HepG2 (cell line): ENCODE data around the gene MBTD1. TPM values are rescaled to one million over a fixed set of nuclear protein-coding genes. Genes with fewer than 3 reads are reported as not detected.

Experiments used
- DR1 ChIP-seq: sonication (generic); formaldehyde crosslinking; IDR thresholded peaks from 2 replicates; pipeline ENCODE4 v1.8.0; 2021; ENCODE audit warnings: mild to moderate bottlenecking, missing genetic modification reagents, inconsistent platforms
- EED ChIP-seq: sonication (generic); formaldehyde crosslinking; IDR thresholded peaks from 2 replicates; pipeline ENCODE4 v1.5.0; 2020; ENCODE audit warnings: mild to moderate bottlenecking, missing genetic modification reagents
- JUN ChIP-seq: sonication (generic); formaldehyde crosslinking; IDR thresholded peaks from 2 replicates; pipeline ENCODE4 v1.4.0; 2020; ENCODE audit warnings: mild to moderate bottlenecking, missing genetic modification reagents
- NR2F6 ChIP-seq, 2 experiments: IDR thresholded peaks; 2 replicates each; pipeline ENCODE4 v1.6.1; 2016; ENCODE audit warnings: antibody characterized with exemption in 1 of 2, mild to moderate bottlenecking in 1 of 2
- PCBP1 ChIP-seq: fragments of 200-400 bp; formaldehyde crosslinking; IDR thresholded peaks from 2 replicates; pipeline ENCODE4 v1.6.1; 2017; ENCODE audit warnings: mild to moderate bottlenecking, low read depth, low read length, borderline replicate concordance
- RBM22 ChIP-seq: fragments of 200-400 bp; formaldehyde crosslinking; optimal IDR thresholded peaks from 2 replicates; pipeline ENCODE3; 2017; ENCODE audit warnings: mild to moderate bottlenecking, low read length, moderate library complexity
- RFXAP ChIP-seq: sonication (generic); formaldehyde crosslinking; IDR thresholded peaks from 2 replicates; pipeline ENCODE4 v1.4.0; 2020; ENCODE audit warnings: missing genetic modification reagents, borderline replicate concordance
- ZMYM3 ChIP-seq: sonication (generic); formaldehyde crosslinking; IDR thresholded peaks from 2 replicates; pipeline ENCODE4 v1.5.1; 2020; ENCODE audit warnings: mild to moderate bottlenecking, missing genetic modification reagents
- ZNF121 ChIP-seq: sonication (generic); formaldehyde crosslinking; IDR thresholded peaks from 2 replicates; pipeline ENCODE4 v1.5.0; 2020; ENCODE audit warnings: mild to moderate bottlenecking, missing genetic modification reagents
- ZNF136 ChIP-seq: sonication (generic); formaldehyde crosslinking; IDR thresholded peaks from 2 replicates; pipeline ENCODE4 v1.8.1; 2022; ENCODE audit warnings: low read depth, mild to moderate bottlenecking, moderate library complexity, missing genetic modification reagents
- ZNF20 ChIP-seq: sonication (generic); formaldehyde crosslinking; IDR thresholded peaks from 2 replicates; pipeline ENCODE4 v1.4.0; 2020; ENCODE audit warnings: mild to moderate bottlenecking, moderate library complexity, missing genetic modification reagents
- ZNF318 ChIP-seq: sonication (generic); formaldehyde crosslinking; IDR thresholded peaks from 2 replicates; pipeline ENCODE4 v1.4.0; 2020; ENCODE audit warnings: mild to moderate bottlenecking, missing genetic modification reagents
- ZNF33A ChIP-seq: sonication (generic); formaldehyde crosslinking; IDR thresholded peaks from 2 replicates; pipeline ENCODE4 v1.5.1; 2020; ENCODE audit warnings: missing genetic modification reagents, mild to moderate bottlenecking, moderate library complexity, borderline replicate concordance
- ZNF660 ChIP-seq: sonication (generic); formaldehyde crosslinking; IDR thresholded peaks from 2 replicates; pipeline ENCODE4 v1.5.1; 2020; ENCODE audit warnings: mild to moderate bottlenecking, low read depth, missing genetic modification reagents, borderline replicate concordance
- ZNF878 ChIP-seq: sonication (generic); formaldehyde crosslinking; IDR thresholded peaks from 2 replicates; pipeline ENCODE4 v1.8.1; 2023; ENCODE audit warnings: mild to moderate bottlenecking, missing genetic modification reagents, moderate library complexity
- ZSCAN22 ChIP-seq: sonication (generic); formaldehyde crosslinking; IDR thresholded peaks from 2 replicates; pipeline ENCODE4 v1.4.0; 2020; ENCODE audit warnings: mild to moderate bottlenecking, missing genetic modification reagents
- ZSCAN29 ChIP-seq: sonication (generic); formaldehyde crosslinking; conservative IDR thresholded peaks from 2 replicates; pipeline ENCODE4 v1.4.0; 2020; ENCODE audit warnings: mild to moderate bottlenecking, missing genetic modification reagents
- polyA plus RNA-seq, 8 experiments: library from polyadenylated mRNA; depleted of rRNA in 3 of 8; stranded (reverse) in 7 of 8; unstranded in 1 of 8; fragments of >200 nt; fragmentation: Illumina TruSeq in 4 of 8; extraction: Trizol in 4 of 8; gene quantifications; 2 replicates each; pipeline versions ENCODE4 v1.2.1 to v1.2.3, GENCODE V29; 2011 to 2016; ENCODE audit warnings: low read depth in 4 of 8, missing spikeins in 1 of 8, mixed read lengths in 1 of 8; ENCODE audit not compliant: insufficient read depth in 1 of 8
- total RNA-seq, 5 experiments: library from RNA; depleted of rRNA; stranded (reverse); fragments of >200 nt; fragmentation: Illumina TruSeq; extraction: Trizol; gene quantifications; 2 replicates each; pipeline ENCODE4 v1.2.3, GENCODE V29; 2016; ENCODE audit warnings: low read depth in 1 of 5
- TF ChIP-seq, protein P1 (sequence below): sonication (generic); formaldehyde crosslinking; IDR thresholded peaks from 2 replicates; pipeline ENCODE4 v1.4.0; 2020; ENCODE audit warnings: missing genetic modification reagents, borderline replicate concordance

MBTD1 gene
- total and polyA plus RNA-seq, 2 of the 13 experiments (the other 11 are each of a cell fraction or from before 2014, with no cell fraction given): 20.9 TPM

- no peak for TF ChIP-seq ZNF20 (CRISPR knock-in tag)
- no peak for TF ChIP-seq ZSCAN22 (CRISPR knock-in tag)
- no peak for TF ChIP-seq NR2F6 (IDR thresholded peaks at IDR 0.05)
- TF ChIP-seq NR2F6 (CRISPR knock-in tag; IDR thresholded peaks at IDR 0.05): no peak
- TF ChIP-seq ZNF660 (CRISPR knock-in tag): no peak
- TF ChIP-seq RFXAP (CRISPR knock-in tag): no peak; the same call in 1 of the 2 replicates
- no peak for TF ChIP-seq EED (CRISPR knock-in tag)
- no peak for TF ChIP-seq ZNF318 (CRISPR knock-in tag)
- no peak; the same call in 1 of the 2 replicates for TF ChIP-seq ZNF136 (CRISPR knock-in tag)
- TF ChIP-seq ZNF121: no peak
- TF ChIP-seq ZSCAN29 (CRISPR knock-in tag): peak; percentile 75; the same call in 1 of the 2 replicates
- TF ChIP-seq RBM22: no peak
- TF ChIP-seq DR1 (CRISPR knock-in tag): no peak
- TF ChIP-seq ZNF33A (CRISPR knock-in tag): peak; percentile 75; the same call in 1 of the 2 replicates
- no peak; the same call in 1 of the 2 replicates for TF ChIP-seq ZNF878
- no peak for TF ChIP-seq PCBP1
- TF ChIP-seq JUN: no peak
- TF ChIP-seq ZMYM3: no peak
- TF ChIP-seq, protein P1, sequence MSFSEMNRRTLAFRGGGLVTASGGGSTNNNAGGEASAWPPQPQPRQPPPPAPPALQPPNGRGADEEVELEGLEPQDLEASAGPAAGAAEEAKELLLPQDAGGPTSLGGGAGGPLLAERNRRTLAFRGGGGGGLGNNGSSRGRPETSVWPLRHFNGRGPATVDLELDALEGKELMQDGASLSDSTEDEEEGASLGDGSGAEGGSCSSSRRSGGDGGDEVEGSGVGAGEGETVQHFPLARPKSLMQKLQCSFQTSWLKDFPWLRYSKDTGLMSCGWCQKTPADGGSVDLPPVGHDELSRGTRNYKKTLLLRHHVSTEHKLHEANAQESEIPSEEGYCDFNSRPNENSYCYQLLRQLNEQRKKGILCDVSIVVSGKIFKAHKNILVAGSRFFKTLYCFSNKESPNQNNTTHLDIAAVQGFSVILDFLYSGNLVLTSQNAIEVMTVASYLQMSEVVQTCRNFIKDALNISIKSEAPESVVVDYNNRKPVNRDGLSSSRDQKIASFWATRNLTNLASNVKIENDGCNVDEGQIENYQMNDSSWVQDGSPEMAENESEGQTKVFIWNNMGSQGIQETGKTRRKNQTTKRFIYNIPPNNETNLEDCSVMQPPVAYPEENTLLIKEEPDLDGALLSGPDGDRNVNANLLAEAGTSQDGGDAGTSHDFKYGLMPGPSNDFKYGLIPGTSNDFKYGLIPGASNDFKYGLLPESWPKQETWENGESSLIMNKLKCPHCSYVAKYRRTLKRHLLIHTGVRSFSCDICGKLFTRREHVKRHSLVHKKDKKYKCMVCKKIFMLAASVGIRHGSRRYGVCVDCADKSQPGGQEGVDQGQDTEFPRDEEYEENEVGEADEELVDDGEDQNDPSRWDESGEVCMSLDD (CRISPR knock-in tag): no peak
Measured at GRCh38 chr17:51166987-51167931, 92.6 kb downstream of the MBTD1 start (continued).
